Measurements from ENCODE around the gene TNNC1.

TNNC1 gene

GRCh38 chr3:52402706-52403270 lies 51.1 kb downstream of the TNNC1 start:
- ATAC-seq: no peak
- TF ChIP-seq TSHZ2 (CRISPR knock-in tag; IDR thresholded peaks at IDR 0.05) (no peak), ARNTL (CRISPR knock-in tag; IDR thresholded peaks at IDR 0.05; ENCODE audit: borderline replicate concordance, low read depth) (no peak), ZFP3 (CRISPR knock-in tag; IDR thresholded peaks at IDR 0.05) (no peak), OSR1 (CRISPR knock-in tag; IDR thresholded peaks at IDR 0.05) (no peak), BACH2 (CRISPR knock-in tag; IDR thresholded peaks at IDR 0.05; ENCODE audit: borderline replicate concordance) (no peak), ZNF8 (CRISPR knock-in tag; IDR thresholded peaks at IDR 0.05) (no peak), TCF4 (CRISPR knock-in tag; IDR thresholded peaks at IDR 0.05; ENCODE audit: borderline replicate concordance) (no peak), SNAI2 (CRISPR knock-in tag; IDR thresholded peaks at IDR 0.05) (no peak), GLIS3 (CRISPR knock-in tag; IDR thresholded peaks at IDR 0.05) (no peak), CSRNP3 (CRISPR knock-in tag; IDR thresholded peaks at IDR 0.05) (no peak), CSDC2 (CRISPR knock-in tag; IDR thresholded peaks at IDR 0.05) (no peak), ESRRG (CRISPR knock-in tag; IDR thresholded peaks at IDR 0.05) (no peak), ZNF70 (CRISPR knock-in tag; IDR thresholded peaks at IDR 0.05) (no peak), ZC3H10 (CRISPR knock-in tag; IDR thresholded peaks at IDR 0.05) (no peak)
- TF ChIP-seq, protein P1, sequence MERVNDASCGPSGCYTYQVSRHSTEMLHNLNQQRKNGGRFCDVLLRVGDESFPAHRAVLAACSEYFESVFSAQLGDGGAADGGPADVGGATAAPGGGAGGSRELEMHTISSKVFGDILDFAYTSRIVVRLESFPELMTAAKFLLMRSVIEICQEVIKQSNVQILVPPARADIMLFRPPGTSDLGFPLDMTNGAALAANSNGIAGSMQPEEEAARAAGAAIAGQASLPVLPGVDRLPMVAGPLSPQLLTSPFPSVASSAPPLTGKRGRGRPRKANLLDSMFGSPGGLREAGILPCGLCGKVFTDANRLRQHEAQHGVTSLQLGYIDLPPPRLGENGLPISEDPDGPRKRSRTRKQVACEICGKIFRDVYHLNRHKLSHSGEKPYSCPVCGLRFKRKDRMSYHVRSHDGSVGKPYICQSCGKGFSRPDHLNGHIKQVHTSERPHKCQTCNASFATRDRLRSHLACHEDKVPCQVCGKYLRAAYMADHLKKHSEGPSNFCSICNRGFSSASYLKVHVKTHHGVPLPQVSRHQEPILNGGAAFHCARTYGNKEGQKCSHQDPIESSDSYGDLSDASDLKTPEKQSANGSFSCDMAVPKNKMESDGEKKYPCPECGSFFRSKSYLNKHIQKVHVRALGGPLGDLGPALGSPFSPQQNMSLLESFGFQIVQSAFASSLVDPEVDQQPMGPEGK (CRISPR knock-in tag; IDR thresholded peaks at IDR 0.05; ENCODE audit: borderline replicate concordance): no peak
- TF ChIP-seq, protein P2, sequence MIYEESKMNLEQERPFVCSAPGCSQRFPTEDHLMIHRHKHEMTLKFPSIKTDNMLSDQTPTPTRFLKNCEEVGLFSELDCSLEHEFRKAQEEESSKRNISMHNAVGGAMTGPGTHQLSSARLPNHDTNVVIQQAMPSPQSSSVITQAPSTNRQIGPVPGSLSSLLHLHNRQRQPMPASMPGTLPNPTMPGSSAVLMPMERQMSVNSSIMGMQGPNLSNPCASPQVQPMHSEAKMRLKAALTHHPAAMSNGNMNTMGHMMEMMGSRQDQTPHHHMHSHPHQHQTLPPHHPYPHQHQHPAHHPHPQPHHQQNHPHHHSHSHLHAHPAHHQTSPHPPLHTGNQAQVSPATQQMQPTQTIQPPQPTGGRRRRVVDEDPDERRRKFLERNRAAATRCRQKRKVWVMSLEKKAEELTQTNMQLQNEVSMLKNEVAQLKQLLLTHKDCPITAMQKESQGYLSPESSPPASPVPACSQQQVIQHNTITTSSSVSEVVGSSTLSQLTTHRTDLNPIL (CRISPR knock-in tag; IDR thresholded peaks at IDR 0.05; ENCODE audit: low read depth): no peak

DNA sequence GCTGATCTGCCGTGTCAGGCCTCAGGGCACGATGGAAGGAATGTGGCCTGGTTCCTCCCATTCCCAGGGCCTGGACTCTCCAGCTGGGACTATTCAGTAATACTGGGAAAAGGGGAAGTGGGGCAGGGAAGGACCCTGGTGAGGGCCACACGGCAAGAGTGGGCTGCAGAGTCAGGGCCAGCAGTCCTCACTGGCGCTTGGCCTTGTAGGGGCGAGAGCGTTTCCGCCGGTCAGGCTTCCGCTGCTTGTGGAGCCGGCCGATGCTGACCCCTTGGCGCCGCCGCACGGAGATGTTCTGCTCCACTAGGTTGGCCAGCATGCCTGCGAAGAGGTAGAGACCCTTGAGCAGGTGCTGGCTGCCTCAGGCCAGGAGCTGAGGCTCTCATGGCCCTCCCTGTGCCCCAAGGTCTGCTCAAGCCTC lies 51.7 kb downstream of the TNNC1 start:
- no peak for ATAC-seq
- TF ChIP-seq CSRNP3 (CRISPR knock-in tag; IDR thresholded peaks at IDR 0.05) (no peak), TOX (CRISPR knock-in tag; IDR thresholded peaks at IDR 0.05; ENCODE audit: borderline replicate concordance) (no peak), ISL1 (CRISPR knock-in tag; IDR thresholded peaks at IDR 0.05) (no peak), ARNTL (CRISPR knock-in tag; IDR thresholded peaks at IDR 0.05; ENCODE audit: borderline replicate concordance, low read depth) (no peak), ZNF8 (CRISPR knock-in tag; IDR thresholded peaks at IDR 0.05) (no peak), POU6F1 (CRISPR knock-in tag; IDR thresholded peaks at IDR 0.05; ENCODE audit: borderline replicate concordance, low read depth) (no peak), GLIS3 (CRISPR knock-in tag; IDR thresholded peaks at IDR 0.05) (no peak)

DNA sequence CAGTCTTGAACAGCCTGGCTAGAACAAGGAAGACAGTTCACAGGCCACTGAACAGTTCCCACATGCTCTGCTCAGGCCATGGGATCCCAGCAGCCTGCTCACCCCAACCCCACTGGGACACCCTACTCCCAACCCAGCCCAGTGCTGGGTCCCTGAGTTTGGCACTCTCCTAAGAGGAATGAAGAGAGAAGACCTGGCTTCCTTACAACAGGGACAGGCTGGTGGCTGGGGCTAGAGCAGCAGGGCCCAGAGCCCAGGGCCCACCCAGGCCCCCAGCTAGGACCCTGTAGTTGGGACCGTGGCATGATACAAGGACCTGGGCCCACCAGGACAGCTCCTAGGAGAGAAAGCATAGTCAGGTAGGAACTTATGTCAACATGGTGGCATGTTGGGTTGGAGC lies 52.3 kb downstream of the TNNC1 start:
- no peak for TF ChIP-seq ZFP30 (CRISPR knock-in tag; IDR thresholded peaks at IDR 0.05)
- no peak for TF ChIP-seq ESRRG (CRISPR knock-in tag; IDR thresholded peaks at IDR 0.05)
- TF ChIP-seq ZNF8 (CRISPR knock-in tag; IDR thresholded peaks at IDR 0.05): no peak
- no peak for TF ChIP-seq ZNF70 (CRISPR knock-in tag; IDR thresholded peaks at IDR 0.05)
- no peak for TF ChIP-seq ZC3H10 (CRISPR knock-in tag; IDR thresholded peaks at IDR 0.05)
- TF ChIP-seq SNAI2 (CRISPR knock-in tag; IDR thresholded peaks at IDR 0.05): no peak
- no peak for TF ChIP-seq ZNF565 (CRISPR knock-in tag; conservative IDR thresholded peaks at IDR 0.05; ENCODE audit: low read depth)
- no peak for ATAC-seq
